ES-I3 (cell line): ENCODE results near the gene NBDY.
"Not testable (repeated sequence)": the region's sequence is repeated elsewhere in the genome, so short reads cannot be mapped to it uniquely, and the experiment has no call there.

Experiments used
- H3K36me3 ChIP-seq: 2 replicates; pipeline ENCODE4 v1.6.1; 2013; ENCODE audit warnings: mild to moderate bottlenecking, low read length, control low read depth, moderate library complexity; ENCODE audit not compliant: insufficient read depth
- H3K4me1 ChIP-seq: 2 replicates; pipeline ENCODE4 v1.6.1; 2013; ENCODE audit warnings: mild to moderate bottlenecking, control low read depth, low read length; ENCODE audit not compliant: insufficient read depth
- H3K9ac ChIP-seq: 2 replicates; pipeline ENCODE4 v1.6.1; 2013; ENCODE audit warnings: low read depth, mild to moderate bottlenecking, low read length, moderate library complexity
- H3K9me3 ChIP-seq: 2 replicates; pipeline ENCODE4 v1.6.1; 2013; ENCODE audit warnings: mild to moderate bottlenecking, low read length, moderate library complexity; ENCODE audit not compliant: control insufficient read depth, insufficient read depth

Gene NBDY

GRCh38 chrX:56772675-56773521 lies 43.9 kb downstream of the NBDY start:
- H3K9ac ChIP-seq, H3K4me1 ChIP-seq, H3K36me3 ChIP-seq, H3K9me3 ChIP-seq: not testable (repeated sequence)

GRCh38 chrX:56773522-56774060 lies 44.5 kb downstream of the NBDY start:
- not testable (repeated sequence) for H3K9ac ChIP-seq, H3K36me3 ChIP-seq, H3K9me3 ChIP-seq, H3K4me1 ChIP-seq

GRCh38 chrX:56778099-56778923 lies 49.3 kb downstream of the NBDY start:
- not testable (repeated sequence) for H3K9me3 ChIP-seq, H3K36me3 ChIP-seq, H3K4me1 ChIP-seq, H3K9ac ChIP-seq

- not testable (repeated sequence) for H3K4me1 ChIP-seq, H3K36me3 ChIP-seq, H3K9ac ChIP-seq, H3K9me3 ChIP-seq
Measured at GRCh38 chrX:56778924-56779468, 50.0 kb downstream of the NBDY start.

- not testable (repeated sequence) for H3K4me1 ChIP-seq, H3K9me3 ChIP-seq, H3K36me3 ChIP-seq, H3K9ac ChIP-seq
Measured at GRCh38 chrX:56780681-56781649, 51.9 kb downstream of the NBDY start.

GRCh38 chrX:56782352-56782751 lies 53.3 kb downstream of the NBDY start:
- H3K4me1 ChIP-seq = no peaks in the 10 kb centered on the region
- peaks cover 7% of the 10 kb centered on the region for H3K36me3 ChIP-seq
- H3K9ac ChIP-seq = no peak overlapping the region
- no peaks in the 10 kb centered on the region for H3K9me3 ChIP-seq

- Histone ChIP-seq H3K9ac (no peak overlapping the region), H3K36me3 (peaks cover 7% of the 10 kb centered on the region), H3K4me1 (no peaks in the 10 kb centered on the region), H3K9me3 (no peaks in the 10 kb centered on the region)
Measured at GRCh38 chrX:56782791-56783449, 53.9 kb downstream of the NBDY start.

- Histone ChIP-seq H3K9ac (no peak overlapping the region), H3K36me3 (peaks cover 7% of the 10 kb centered on the region), H3K4me1 (no peaks in the 10 kb centered on the region), H3K9me3 (no peaks in the 10 kb centered on the region)
Measured at GRCh38 chrX:56783450-56783831, 54.4 kb downstream of the NBDY start.

GRCh38 chrX:56783996-56784620 lies 55.1 kb downstream of the NBDY start:
- Histone ChIP-seq H3K9ac (no peak overlapping the region), H3K36me3 (peaks cover 7% of the 10 kb centered on the region), H3K9me3 (no peaks in the 10 kb centered on the region), H3K4me1 (no peaks in the 10 kb centered on the region)

- Histone ChIP-seq H3K36me3 (peaks cover 7% of the 10 kb centered on the region), H3K9me3 (no peaks in the 10 kb centered on the region), H3K9ac (no peak overlapping the region), H3K4me1 (no peaks in the 10 kb centered on the region)
Measured at GRCh38 chrX:56784666-56785065, 55.6 kb downstream of the NBDY start.

GRCh38 chrX:56785442-56785841 lies 56.4 kb downstream of the NBDY start:
- Histone ChIP-seq H3K9ac (no peak overlapping the region), H3K4me1 (no peaks in the 10 kb centered on the region), H3K9me3 (no peaks in the 10 kb centered on the region), H3K36me3 (peaks cover 7% of the 10 kb centered on the region)

- no peaks in the 10 kb centered on the region for H3K9me3 ChIP-seq
- H3K4me1 ChIP-seq = no peaks in the 10 kb centered on the region
- no peak overlapping the region for H3K9ac ChIP-seq
- H3K36me3 ChIP-seq = peaks cover 7% of the 10 kb centered on the region
Measured at GRCh38 chrX:56786889-56787733, 58.1 kb downstream of the NBDY start.
